WTC11 (cell line): ENCODE data around the gene HOXD10. TPM values are rescaled to one million over a fixed set of nuclear protein-coding genes. Genes with fewer than 3 reads are reported as not detected.

Experiments used
- CBFB ChIP-seq: sonication (generic); formaldehyde crosslinking; IDR thresholded peaks from 2 replicates; pipeline ENCODE4 v1.8.1; 2022; ENCODE audit warnings: mild to moderate bottlenecking, low read depth, missing genetic modification reagents
- FOXP1 ChIP-seq: sonication (generic); formaldehyde crosslinking; IDR thresholded peaks from 2 replicates; pipeline ENCODE4 v1.8.0; 2022; ENCODE audit warnings: missing genetic modification reagents, mild to moderate bottlenecking, moderate library complexity, borderline replicate concordance
- GABPB1 ChIP-seq: sonication (generic); formaldehyde crosslinking; IDR thresholded peaks from 2 replicates; pipeline ENCODE4 v1.8.1; 2023; ENCODE audit warnings: mild to moderate bottlenecking, missing genetic modification reagents
- JAZF1 ChIP-seq: fragments of 250-450 bp; sonication (Bioruptor Pico); IDR thresholded peaks from 2 replicates; pipeline ENCODE4 v1.9.0; 2021; ENCODE audit warnings: moderate library complexity, mild to moderate bottlenecking, inconsistent platforms
- KAT7 ChIP-seq: sonication (generic); formaldehyde crosslinking; IDR thresholded peaks from 2 replicates; pipeline ENCODE4 v1.8.1; 2023; ENCODE audit warnings: missing genetic modification reagents, mild to moderate bottlenecking, borderline replicate concordance
- MXD4 ChIP-seq: fragments of 250-450 bp; sonication (Bioruptor Pico); IDR thresholded peaks from 2 replicates; pipeline ENCODE4 v1.8.0; 2021; ENCODE audit warnings: mild to moderate bottlenecking, moderate library complexity, borderline replicate concordance
- NFATC4 ChIP-seq: fragments of 250-450 bp; sonication (Bioruptor Pico); IDR thresholded peaks from 2 replicates; pipeline ENCODE4 v1.9.0; 2021; ENCODE audit warnings: mild to moderate bottlenecking
- NR1H2 ChIP-seq: sonication (generic); formaldehyde crosslinking; IDR thresholded peaks from 2 replicates; pipeline ENCODE4 v1.9.0; 2021; ENCODE audit warnings: mild to moderate bottlenecking, moderate library complexity, missing genetic modification reagents
- NR2C2 ChIP-seq: sonication (generic); formaldehyde crosslinking; IDR thresholded peaks from 2 replicates; pipeline ENCODE4 v1.8.0; 2022; ENCODE audit warnings: mild to moderate bottlenecking, missing genetic modification reagents
- PRRX2 ChIP-seq: fragments of 250-450 bp; sonication (Bioruptor Pico); IDR thresholded peaks from 2 replicates; pipeline ENCODE4 v1.8.0; 2021; ENCODE audit warnings: mild to moderate bottlenecking
- RORB ChIP-seq: fragments of 250-450 bp; sonication (Bioruptor Pico); IDR thresholded peaks from 2 replicates; pipeline ENCODE4 v1.9.0; 2021; ENCODE audit warnings: mild to moderate bottlenecking
- ZNF121 ChIP-seq: sonication (generic); formaldehyde crosslinking; IDR thresholded peaks from 2 replicates; pipeline ENCODE4 v1.8.0; 2023; ENCODE audit warnings: missing genetic modification reagents
- ZNF219 ChIP-seq: sonication (generic); formaldehyde crosslinking; IDR thresholded peaks from 2 replicates; pipeline ENCODE4 v1.8.0; 2023; ENCODE audit warnings: missing genetic modification reagents, mild to moderate bottlenecking, borderline replicate concordance
- ZNF396 ChIP-seq: fragments of 250-450 bp; sonication (Bioruptor Pico); IDR thresholded peaks from 2 replicates; pipeline ENCODE4 v1.8.0; 2021; ENCODE audit warnings: mild to moderate bottlenecking, moderate library complexity, borderline replicate concordance
- ZNF671 ChIP-seq: fragments of 250-450 bp; sonication (Bioruptor Pico); IDR thresholded peaks from 2 replicates; pipeline ENCODE4 v1.8.0; 2021; ENCODE audit warnings: mild to moderate bottlenecking
- total RNA-seq: library from RNA; stranded (reverse); gene quantifications from 3 replicates; pipeline ENCODE4 v1.2.3, GENCODE V29; 2021
- TF ChIP-seq, protein P1 (sequence below): sonication (generic); formaldehyde crosslinking; conservative IDR thresholded peaks from 2 replicates; pipeline ENCODE4 v1.8.1; 2023; ENCODE audit warnings: mild to moderate bottlenecking, low read depth, missing genetic modification reagents, moderate library complexity
- TF ChIP-seq, protein P2 (sequence below): sonication (generic); formaldehyde crosslinking; IDR thresholded peaks from 2 replicates; pipeline ENCODE4 v1.8.0; 2023; ENCODE audit warnings: missing genetic modification reagents
- TF ChIP-seq, protein P3 (sequence below): fragments of 250-450 bp; sonication (Bioruptor Pico); IDR thresholded peaks from 2 replicates; pipeline ENCODE4 v2.1.2; 2022; ENCODE audit warnings: mild to moderate bottlenecking, moderate library complexity
- TF ChIP-seq, protein P4 (sequence below): sonication (generic); formaldehyde crosslinking; IDR thresholded peaks from 2 replicates; pipeline ENCODE4 v1.8.0; 2023; ENCODE audit warnings: missing genetic modification reagents, mild to moderate bottlenecking, borderline replicate concordance
- TF ChIP-seq, protein P5 (sequence below): fragments of 250-450 bp; sonication (Bioruptor Pico); IDR thresholded peaks from 2 replicates; pipeline ENCODE4 v1.8.0; 2021; ENCODE audit warnings: mild to moderate bottlenecking
- TF ChIP-seq, protein P6 (sequence below): sonication (generic); formaldehyde crosslinking; IDR thresholded peaks from 2 replicates; pipeline ENCODE4 v1.8.0; 2022; ENCODE audit warnings: mild to moderate bottlenecking, missing genetic modification reagents
- TF ChIP-seq, protein P7 (sequence below): sonication (generic); formaldehyde crosslinking; IDR thresholded peaks from 2 replicates; pipeline ENCODE4 v1.8.1; 2022; ENCODE audit warnings: low read depth, missing genetic modification reagents, borderline replicate concordance
- TF ChIP-seq, protein P8 (sequence below): sonication (generic); formaldehyde crosslinking; IDR thresholded peaks from 2 replicates; pipeline ENCODE4 v1.8.1; 2022; ENCODE audit warnings: mild to moderate bottlenecking, missing genetic modification reagents, moderate library complexity, borderline replicate concordance
- TF ChIP-seq, protein P9 (sequence below): sonication (generic); formaldehyde crosslinking; IDR thresholded peaks from 2 replicates; pipeline ENCODE4 v1.8.0; 2022; ENCODE audit warnings: mild to moderate bottlenecking, missing genetic modification reagents

The HOXD10 gene
- total RNA-seq, 1 experiment from 2014 or later = not detected

DNA sequence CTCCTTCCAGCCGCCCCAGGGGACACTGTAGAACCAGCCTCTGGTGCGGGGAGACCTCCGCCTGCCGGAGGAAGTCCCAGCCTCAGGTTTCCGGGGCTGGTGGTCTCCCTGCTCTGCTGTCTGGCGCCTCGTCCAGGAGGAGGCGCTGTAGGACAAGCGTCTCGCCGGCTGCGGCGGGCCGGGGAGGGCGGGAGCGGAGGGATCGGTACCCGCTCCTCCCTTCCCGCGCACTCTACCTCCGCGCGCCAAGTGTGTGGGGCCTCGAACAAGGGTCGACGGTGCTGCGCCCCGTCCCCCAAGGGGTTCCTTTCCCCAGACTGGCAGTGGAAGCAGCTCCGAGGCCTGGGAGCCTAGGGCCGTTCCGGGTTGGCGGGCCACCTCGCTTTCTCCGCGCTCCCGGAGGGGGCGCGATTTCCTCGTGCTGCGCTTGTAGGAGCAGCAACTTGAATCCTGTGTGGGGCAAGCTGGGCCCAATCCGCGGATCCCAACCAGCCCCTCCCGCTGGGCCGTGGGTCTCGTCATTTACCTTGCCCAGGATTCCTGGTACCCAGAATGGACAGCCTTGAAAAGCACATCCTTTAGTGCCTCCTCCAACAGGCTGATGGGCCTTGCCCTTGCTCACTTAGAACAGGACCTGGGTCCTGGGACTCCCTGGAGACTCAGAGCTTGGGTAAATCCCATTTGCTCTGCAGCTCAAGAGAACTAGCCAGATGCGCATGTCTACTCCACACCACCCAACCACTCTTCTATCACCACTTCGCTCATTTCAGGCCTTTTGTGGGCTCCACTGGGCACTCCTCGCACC lies 24.1 kb downstream of the HOXD10 start (continued):
- TF ChIP-seq, protein P1, sequence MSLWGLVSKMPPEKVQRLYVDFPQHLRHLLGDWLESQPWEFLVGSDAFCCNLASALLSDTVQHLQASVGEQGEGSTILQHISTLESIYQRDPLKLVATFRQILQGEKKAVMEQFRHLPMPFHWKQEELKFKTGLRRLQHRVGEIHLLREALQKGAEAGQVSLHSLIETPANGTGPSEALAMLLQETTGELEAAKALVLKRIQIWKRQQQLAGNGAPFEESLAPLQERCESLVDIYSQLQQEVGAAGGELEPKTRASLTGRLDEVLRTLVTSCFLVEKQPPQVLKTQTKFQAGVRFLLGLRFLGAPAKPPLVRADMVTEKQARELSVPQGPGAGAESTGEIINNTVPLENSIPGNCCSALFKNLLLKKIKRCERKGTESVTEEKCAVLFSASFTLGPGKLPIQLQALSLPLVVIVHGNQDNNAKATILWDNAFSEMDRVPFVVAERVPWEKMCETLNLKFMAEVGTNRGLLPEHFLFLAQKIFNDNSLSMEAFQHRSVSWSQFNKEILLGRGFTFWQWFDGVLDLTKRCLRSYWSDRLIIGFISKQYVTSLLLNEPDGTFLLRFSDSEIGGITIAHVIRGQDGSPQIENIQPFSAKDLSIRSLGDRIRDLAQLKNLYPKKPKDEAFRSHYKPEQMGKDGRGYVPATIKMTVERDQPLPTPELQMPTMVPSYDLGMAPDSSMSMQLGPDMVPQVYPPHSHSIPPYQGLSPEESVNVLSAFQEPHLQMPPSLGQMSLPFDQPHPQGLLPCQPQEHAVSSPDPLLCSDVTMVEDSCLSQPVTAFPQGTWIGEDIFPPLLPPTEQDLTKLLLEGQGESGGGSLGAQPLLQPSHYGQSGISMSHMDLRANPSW = no peak
- TF ChIP-seq, protein P2, sequence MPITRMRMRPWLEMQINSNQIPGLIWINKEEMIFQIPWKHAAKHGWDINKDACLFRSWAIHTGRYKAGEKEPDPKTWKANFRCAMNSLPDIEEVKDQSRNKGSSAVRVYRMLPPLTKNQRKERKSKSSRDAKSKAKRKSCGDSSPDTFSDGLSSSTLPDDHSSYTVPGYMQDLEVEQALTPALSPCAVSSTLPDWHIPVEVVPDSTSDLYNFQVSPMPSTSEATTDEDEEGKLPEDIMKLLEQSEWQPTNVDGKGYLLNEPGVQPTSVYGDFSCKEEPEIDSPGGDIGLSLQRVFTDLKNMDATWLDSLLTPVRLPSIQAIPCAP = peak; percentile 83
- TF ChIP-seq ZNF121 (CRISPR knock-in tag) (peak; percentile 95), ZNF396 (no peak), NR1H2 (CRISPR knock-in tag) (no peak), NFATC4 (CRISPR knock-in tag) (no peak), CBFB (CRISPR knock-in tag) (no peak), KAT7 (CRISPR knock-in tag) (peak; percentile 48; the same call in 1 of the 2 replicates), RORB (no peak), PRRX2 (CRISPR knock-in tag) (no peak), MXD4 (CRISPR knock-in tag) (no peak), GABPB1 (CRISPR knock-in tag) (no peak; the same call in none of the 2 replicates), ZNF671 (CRISPR knock-in tag) (no peak), ZNF219 (CRISPR knock-in tag) (no peak), FOXP1 (CRISPR knock-in tag) (peak; percentile 87; the same call in 1 of the 2 replicates), NR2C2 (CRISPR knock-in tag) (no peak), JAZF1 (CRISPR knock-in tag) (no peak)
- TF ChIP-seq, protein P3, sequence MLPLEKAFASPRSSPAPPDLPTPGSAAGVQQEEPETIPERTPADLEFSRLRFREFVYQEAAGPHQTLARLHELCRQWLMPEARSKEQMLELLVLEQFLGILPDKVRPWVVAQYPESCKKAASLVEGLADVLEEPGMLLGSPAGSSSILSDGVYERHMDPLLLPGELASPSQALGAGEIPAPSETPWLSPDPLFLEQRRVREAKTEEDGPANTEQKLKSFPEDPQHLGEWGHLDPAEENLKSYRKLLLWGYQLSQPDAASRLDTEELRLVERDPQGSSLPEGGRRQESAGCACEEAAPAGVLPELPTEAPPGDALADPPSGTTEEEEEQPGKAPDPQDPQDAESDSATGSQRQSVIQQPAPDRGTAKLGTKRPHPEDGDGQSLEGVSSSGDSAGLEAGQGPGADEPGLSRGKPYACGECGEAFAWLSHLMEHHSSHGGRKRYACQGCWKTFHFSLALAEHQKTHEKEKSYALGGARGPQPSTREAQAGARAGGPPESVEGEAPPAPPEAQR (CRISPR knock-in tag) = no peak
- TF ChIP-seq, protein P4, sequence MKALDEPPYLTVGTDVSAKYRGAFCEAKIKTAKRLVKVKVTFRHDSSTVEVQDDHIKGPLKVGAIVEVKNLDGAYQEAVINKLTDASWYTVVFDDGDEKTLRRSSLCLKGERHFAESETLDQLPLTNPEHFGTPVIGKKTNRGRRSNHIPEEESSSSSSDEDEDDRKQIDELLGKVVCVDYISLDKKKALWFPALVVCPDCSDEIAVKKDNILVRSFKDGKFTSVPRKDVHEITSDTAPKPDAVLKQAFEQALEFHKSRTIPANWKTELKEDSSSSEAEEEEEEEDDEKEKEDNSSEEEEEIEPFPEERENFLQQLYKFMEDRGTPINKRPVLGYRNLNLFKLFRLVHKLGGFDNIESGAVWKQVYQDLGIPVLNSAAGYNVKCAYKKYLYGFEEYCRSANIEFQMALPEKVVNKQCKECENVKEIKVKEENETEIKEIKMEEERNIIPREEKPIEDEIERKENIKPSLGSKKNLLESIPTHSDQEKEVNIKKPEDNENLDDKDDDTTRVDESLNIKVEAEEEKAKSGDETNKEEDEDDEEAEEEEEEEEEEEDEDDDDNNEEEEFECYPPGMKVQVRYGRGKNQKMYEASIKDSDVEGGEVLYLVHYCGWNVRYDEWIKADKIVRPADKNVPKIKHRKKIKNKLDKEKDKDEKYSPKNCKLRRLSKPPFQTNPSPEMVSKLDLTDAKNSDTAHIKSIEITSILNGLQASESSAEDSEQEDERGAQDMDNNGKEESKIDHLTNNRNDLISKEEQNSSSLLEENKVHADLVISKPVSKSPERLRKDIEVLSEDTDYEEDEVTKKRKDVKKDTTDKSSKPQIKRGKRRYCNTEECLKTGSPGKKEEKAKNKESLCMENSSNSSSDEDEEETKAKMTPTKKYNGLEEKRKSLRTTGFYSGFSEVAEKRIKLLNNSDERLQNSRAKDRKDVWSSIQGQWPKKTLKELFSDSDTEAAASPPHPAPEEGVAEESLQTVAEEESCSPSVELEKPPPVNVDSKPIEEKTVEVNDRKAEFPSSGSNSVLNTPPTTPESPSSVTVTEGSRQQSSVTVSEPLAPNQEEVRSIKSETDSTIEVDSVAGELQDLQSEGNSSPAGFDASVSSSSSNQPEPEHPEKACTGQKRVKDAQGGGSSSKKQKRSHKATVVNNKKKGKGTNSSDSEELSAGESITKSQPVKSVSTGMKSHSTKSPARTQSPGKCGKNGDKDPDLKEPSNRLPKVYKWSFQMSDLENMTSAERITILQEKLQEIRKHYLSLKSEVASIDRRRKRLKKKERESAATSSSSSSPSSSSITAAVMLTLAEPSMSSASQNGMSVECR = peak; percentile 48; the same call in 1 of the 2 replicates
- TF ChIP-seq, protein P5, sequence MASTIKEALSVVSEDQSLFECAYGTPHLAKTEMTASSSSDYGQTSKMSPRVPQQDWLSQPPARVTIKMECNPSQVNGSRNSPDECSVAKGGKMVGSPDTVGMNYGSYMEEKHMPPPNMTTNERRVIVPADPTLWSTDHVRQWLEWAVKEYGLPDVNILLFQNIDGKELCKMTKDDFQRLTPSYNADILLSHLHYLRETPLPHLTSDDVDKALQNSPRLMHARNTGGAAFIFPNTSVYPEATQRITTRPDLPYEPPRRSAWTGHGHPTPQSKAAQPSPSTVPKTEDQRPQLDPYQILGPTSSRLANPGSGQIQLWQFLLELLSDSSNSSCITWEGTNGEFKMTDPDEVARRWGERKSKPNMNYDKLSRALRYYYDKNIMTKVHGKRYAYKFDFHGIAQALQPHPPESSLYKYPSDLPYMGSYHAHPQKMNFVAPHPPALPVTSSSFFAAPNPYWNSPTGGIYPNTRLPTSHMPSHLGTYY = no peak
- TF ChIP-seq, protein P6, sequence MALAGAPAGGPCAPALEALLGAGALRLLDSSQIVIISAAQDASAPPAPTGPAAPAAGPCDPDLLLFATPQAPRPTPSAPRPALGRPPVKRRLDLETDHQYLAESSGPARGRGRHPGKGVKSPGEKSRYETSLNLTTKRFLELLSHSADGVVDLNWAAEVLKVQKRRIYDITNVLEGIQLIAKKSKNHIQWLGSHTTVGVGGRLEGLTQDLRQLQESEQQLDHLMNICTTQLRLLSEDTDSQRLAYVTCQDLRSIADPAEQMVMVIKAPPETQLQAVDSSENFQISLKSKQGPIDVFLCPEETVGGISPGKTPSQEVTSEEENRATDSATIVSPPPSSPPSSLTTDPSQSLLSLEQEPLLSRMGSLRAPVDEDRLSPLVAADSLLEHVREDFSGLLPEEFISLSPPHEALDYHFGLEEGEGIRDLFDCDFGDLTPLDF (CRISPR knock-in tag) = no peak
- TF ChIP-seq, protein P7, sequence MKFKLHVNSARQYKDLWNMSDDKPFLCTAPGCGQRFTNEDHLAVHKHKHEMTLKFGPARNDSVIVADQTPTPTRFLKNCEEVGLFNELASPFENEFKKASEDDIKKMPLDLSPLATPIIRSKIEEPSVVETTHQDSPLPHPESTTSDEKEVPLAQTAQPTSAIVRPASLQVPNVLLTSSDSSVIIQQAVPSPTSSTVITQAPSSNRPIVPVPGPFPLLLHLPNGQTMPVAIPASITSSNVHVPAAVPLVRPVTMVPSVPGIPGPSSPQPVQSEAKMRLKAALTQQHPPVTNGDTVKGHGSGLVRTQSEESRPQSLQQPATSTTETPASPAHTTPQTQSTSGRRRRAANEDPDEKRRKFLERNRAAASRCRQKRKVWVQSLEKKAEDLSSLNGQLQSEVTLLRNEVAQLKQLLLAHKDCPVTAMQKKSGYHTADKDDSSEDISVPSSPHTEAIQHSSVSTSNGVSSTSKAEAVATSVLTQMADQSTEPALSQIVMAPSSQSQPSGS (CRISPR knock-in tag) = no peak
- TF ChIP-seq, protein P8, sequence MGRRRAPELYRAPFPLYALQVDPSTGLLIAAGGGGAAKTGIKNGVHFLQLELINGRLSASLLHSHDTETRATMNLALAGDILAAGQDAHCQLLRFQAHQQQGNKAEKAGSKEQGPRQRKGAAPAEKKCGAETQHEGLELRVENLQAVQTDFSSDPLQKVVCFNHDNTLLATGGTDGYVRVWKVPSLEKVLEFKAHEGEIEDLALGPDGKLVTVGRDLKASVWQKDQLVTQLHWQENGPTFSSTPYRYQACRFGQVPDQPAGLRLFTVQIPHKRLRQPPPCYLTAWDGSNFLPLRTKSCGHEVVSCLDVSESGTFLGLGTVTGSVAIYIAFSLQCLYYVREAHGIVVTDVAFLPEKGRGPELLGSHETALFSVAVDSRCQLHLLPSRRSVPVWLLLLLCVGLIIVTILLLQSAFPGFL (CRISPR knock-in tag) = no peak
- TF ChIP-seq, protein P9, sequence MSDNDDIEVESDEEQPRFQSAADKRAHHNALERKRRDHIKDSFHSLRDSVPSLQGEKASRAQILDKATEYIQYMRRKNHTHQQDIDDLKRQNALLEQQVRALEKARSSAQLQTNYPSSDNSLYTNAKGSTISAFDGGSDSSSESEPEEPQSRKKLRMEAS (CRISPR knock-in tag) = peak; percentile 72
